IPS-18c (cell line): ENCODE results near the gene PCDHB6.
"Not testable (repeated sequence)": the region's sequence is repeated elsewhere in the genome, so short reads cannot be mapped to it uniquely, and the experiment has no call there.

ENCODE experiments used
- H3K4me3 ChIP-seq: 2 replicates; pipeline ENCODE4 v1.7.0; 2013; ENCODE audit warnings: low read depth, mild to moderate bottlenecking, low read length, moderate library complexity; ENCODE audit not compliant: insufficient read depth
- H3K9me3 ChIP-seq: one replicate; pipeline ENCODE4 v1.6.1; 2013; ENCODE audit warnings: mild to moderate bottlenecking, low read length, moderate library complexity; ENCODE audit not compliant: control insufficient read depth, insufficient read depth

The PCDHB6 gene

DNA sequence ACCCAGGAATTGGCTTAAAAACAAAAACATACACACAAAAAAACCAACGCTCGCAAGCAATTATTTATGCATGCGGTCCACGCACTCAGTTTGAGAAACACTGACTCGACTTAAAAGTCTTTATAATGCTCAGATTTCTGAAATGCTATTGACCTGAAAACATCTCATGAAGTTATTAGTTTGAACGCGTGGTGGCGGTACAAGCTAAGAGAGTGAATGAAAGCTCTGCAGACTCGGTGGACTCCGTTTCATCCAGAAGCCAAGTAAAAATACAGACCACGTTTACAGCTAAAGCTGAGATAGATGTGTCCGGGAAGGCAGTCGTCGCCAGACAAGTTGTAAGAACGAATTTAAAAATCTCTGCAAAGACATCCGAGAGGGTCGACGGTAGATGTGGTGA lies at the start of gene PCDHB6:
TSS of gene PCDHB6 (plus strand) at position 246 of the 400 bp plus-strand sequence. CDS start 201 bp downstream, outside the sequence.
- H3K4me3 ChIP-seq, result no peak within 1 kb of the TSS
- peaks cover 2% of the 10 kb centered on the region for H3K9me3 ChIP-seq

DNA sequence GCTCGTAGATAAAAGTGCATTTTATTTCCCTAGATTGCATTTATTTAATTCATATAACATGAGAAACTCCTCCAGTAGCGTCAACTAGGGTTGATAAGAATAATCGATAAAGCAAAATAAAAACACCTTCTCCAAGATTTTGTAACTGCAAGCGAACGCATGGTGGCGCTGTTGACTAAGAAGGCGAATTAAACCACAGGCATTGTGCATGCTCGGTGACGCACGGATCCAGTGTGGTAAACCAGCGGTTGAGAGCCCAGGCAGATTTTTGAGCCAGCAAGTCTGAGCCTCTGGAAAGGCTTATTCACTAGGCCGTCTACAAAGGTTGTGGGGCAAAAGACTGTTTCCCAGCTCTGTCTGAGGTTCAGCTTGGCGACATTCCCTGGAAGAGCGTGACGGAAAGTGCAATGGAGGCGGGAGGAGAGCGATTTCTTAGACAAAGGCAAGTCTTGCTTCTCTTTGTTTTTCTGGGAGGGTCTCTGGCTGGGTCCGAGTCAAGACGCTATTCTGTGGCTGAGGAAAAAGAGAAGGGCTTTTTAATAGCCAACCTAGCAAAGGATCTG lies 49.5 kb upstream of the PCDHB6 start, which contains the start of gene PCDHB3:
TSS of gene PCDHB3 (plus strand) at position 231 of the 563 bp plus-strand sequence. CDS start at position 408, 177 bp downstream.
- Histone ChIP-seq H3K4me3 (no peak within 1 kb of the TSS), H3K9me3 (peaks cover 7% of the 10 kb centered on the region)

- Histone ChIP-seq H3K4me3 (no peak overlapping the region), H3K9me3 (peaks cover 7% of the 10 kb centered on the region)
Measured at GRCh38 chr5:141101059-141101458, 48.8 kb upstream of the PCDHB6 start.

DNA sequence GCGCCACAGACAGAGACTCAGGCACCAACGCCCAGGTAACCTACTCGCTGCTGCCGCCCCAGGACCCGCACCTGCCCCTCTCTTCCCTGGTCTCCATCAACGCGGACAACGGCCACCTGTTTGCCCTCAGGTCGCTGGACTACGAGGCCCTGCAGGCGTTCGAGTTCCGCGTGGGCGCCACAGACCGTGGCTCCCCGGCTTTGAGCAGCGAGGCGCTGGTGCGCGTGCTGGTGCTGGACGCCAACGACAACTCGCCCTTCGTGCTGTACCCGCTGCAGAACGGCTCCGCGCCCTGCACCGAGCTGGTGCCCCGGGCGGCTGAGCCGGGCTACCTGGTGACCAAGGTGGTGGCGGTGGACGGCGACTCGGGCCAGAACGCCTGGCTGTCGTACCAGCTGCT lies 47.8 kb upstream of the PCDHB6 start:
- not testable (repeated sequence) for H3K4me3 ChIP-seq, H3K9me3 ChIP-seq

DNA sequence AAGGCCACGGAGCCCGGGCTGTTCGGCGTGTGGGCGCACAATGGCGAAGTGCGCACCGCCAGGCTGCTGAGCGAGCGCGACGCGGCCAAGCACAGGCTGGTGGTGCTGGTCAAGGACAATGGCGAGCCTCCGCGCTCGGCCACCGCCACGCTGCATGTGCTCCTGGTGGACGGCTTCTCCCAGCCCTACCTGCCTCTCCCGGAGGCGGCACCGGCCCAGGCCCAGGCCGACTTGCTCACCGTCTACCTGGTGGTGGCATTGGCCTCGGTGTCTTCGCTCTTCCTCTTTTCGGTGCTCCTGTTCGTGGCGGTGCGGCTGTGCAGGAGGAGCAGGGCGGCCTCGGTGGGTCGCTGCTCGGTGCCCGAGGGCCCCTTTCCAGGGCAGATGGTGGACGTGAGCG lies 47.4 kb upstream of the PCDHB6 start:
- H3K4me3 ChIP-seq, H3K9me3 ChIP-seq: not testable (repeated sequence)

GRCh38 chr5:141105350-141105749 lies 44.5 kb upstream of the PCDHB6 start:
- Histone ChIP-seq H3K9me3 (peaks cover 5% of the 10 kb centered on the region), H3K4me3 (no peak overlapping the region)

- Histone ChIP-seq H3K9me3 (peaks cover 3% of the 10 kb centered on the region), H3K4me3 (no peak overlapping the region)
Measured at GRCh38 chr5:141119250-141119649, 30.6 kb upstream of the PCDHB6 start.

- H3K4me3 ChIP-seq, result no peak within 1 kb of the TSS
- peaks cover 3% of the 10 kb centered on the region for H3K9me3 ChIP-seq
Measured at GRCh38 chr5:141121563-141121962, 28.3 kb upstream of the PCDHB6 start, which contains the start of gene PCDHB4. PCDHB4 (plus strand) TSS chr5:141121818; CDS start chr5:141121999, 181 bp downstream.

- Histone ChIP-seq H3K9me3 (peaks cover 3% of the 10 kb centered on the region), H3K4me3 (no peak overlapping the region)
Measured at GRCh38 chr5:141121985-141122384, 27.9 kb upstream of the PCDHB6 start.

GRCh38 chr5:141123396-141124135 lies 26.3 kb upstream of the PCDHB6 start:
- not testable (repeated sequence) for H3K9me3 ChIP-seq

GRCh38 chr5:141127305-141127704 lies 22.6 kb upstream of the PCDHB6 start:
- H3K4me3 ChIP-seq, result no peak overlapping the region

More at GRCh38 chr5:141123396-141124135, 26.3 kb upstream of the PCDHB6 start:
- not testable (repeated sequence) for H3K4me3 ChIP-seq

DNA sequence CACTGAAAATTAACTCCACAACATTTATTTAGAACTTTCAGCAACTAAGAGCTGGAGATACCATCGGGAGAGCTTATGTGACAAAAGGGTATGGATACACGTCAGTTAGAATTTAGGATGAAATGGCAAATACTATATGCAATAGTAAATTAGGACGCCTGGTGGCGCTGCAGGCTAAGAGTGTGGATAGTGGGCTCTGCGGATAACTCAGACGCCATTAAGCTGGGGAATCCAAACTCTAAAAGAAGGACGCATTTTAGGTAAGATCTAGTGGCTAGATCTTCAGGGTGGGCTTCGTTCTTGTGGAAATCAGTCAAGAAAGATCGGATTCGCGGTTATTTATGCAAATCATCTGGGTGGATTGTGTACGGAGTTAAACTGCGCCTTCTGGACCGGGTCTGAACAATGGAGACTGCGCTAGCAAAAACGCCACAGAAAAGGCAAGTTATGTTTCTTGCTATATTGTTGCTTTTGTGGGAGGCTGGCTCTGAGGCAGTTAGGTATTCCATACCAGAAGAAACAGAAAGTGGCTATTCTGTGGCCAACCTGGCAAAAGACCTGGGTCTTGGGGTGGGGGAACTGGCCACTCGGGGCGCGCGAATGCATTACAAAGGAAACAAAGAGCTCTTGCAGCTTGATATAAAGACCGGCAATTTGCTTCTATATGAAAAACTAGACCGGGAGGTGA lies 14.7 kb upstream of the PCDHB6 start, which contains the start of gene PCDHB5:
TSS of gene PCDHB5 (plus strand) at position 177 of the 688 bp plus-strand sequence. CDS start at position 406, 229 bp downstream.
- Histone ChIP-seq H3K4me3 (peak within 1 kb of the TSS; percentile 32; the same call in 1 of the 2 replicates), H3K9me3 (peaks cover 7% of the 10 kb centered on the region)

More at GRCh38 chr5:141127305-141127704, 22.6 kb upstream of the PCDHB6 start:
- peaks cover 3% of the 10 kb centered on the region for H3K9me3 ChIP-seq

- H3K4me3 ChIP-seq, result peak overlapping the region; percentile 32; the same call in 1 of the 2 replicates
- peaks cover 7% of the 10 kb centered on the region for H3K9me3 ChIP-seq
Measured at GRCh38 chr5:141135718-141136266, 14.1 kb upstream of the PCDHB6 start.

DNA sequence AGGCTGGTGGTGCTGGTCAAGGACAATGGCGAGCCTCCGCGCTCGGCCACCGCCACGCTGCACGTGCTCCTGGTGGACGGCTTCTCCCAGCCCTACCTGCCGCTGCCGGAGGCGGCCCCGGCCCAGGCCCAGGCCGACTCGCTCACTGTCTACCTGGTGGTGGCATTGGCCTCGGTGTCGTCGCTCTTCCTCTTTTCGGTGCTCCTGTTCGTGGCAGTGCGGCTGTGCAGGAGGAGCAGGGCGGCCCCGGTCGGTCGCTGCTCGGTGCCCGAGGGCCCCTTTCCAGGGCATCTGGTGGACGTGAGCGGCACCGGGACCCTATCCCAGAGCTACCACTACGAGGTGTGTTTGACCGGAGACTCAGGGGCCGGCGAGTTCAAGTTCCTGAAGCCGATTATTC lies 12.5 kb upstream of the PCDHB6 start:
- not testable (repeated sequence) for H3K4me3 ChIP-seq, H3K9me3 ChIP-seq

- Histone ChIP-seq H3K9me3 (peaks cover 2% of the 10 kb centered on the region), H3K4me3 (no peak overlapping the region)
Measured at GRCh38 chr5:141150224-141150992, 551 bp downstream of the PCDHB6 start.

DNA sequence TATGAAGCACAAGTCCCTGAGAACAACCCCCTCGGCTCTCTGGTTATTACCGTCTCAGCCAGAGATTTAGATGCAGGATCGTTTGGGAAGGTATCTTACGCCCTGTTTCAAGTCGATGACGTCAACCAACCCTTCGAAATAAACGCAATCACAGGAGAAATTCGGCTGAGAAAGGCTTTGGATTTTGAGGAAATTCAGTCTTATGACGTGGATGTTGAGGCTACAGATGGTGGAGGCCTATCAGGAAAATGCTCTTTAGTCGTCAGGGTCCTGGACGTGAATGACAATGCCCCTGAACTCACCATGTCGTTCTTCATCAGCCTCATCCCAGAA lies 1.1 kb downstream of the PCDHB6 start:
- no peak overlapping the region for H3K4me3 ChIP-seq
- H3K9me3 ChIP-seq, result peaks cover 2% of the 10 kb centered on the region

DNA sequence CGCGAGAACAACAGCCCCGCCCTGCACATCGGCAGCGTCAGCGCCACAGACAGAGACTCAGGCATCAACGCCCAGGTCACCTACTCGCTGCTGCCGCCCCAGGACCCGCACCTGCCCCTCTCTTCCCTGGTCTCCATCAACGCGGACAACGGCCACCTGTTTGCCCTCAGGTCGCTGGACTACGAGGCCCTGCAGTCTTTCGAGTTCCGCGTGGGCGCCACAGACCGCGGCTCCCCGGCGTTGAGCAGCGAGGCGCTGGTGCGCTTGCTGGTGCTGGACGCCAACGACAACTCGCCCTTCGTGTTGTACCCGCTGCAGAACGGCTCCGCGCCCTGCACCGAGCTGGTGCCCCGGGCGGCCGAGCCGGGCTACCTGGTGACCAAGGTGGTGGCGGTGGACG lies 1.8 kb downstream of the PCDHB6 start:
- not testable (repeated sequence) for H3K4me3 ChIP-seq, H3K9me3 ChIP-seq
